Measurements from ENCODE around the gene SLCO1B3.

Gene SLCO1B3

GRCh38 chr12:20917269-20917668, 106.8 kb downstream of the SLCO1B3 start:
- DNase-seq: no peak

- DNase-seq: no peak
Measured at GRCh38 chr12:20917819-20918218, 107.3 kb downstream of the SLCO1B3 start.

GRCh38 chr12:20931894-20932293, 121.4 kb downstream of the SLCO1B3 start:
- DNase-seq: no peak

GRCh38 chr12:20946732-20947131, 136.2 kb downstream of the SLCO1B3 start:
- DNase-seq: peak; percentile 60

GRCh38 chr12:20950248-20950647, 139.7 kb downstream of the SLCO1B3 start:
- DNase-seq: peak; percentile 31

- DNase-seq: no peak
Measured at GRCh38 chr12:20963303-20963702, 152.8 kb downstream of the SLCO1B3 start.

GRCh38 chr12:20963762-20964161, 153.3 kb downstream of the SLCO1B3 start:
- DNase-seq: no peak

Data from NCI-H146 (cell line).